LNCAP (cell line): ENCODE data around the gene CKS1B.

Experiments
- TF ChIP-seq, protein P1 (sequence below): fragments of 450-650 bp; IDR thresholded peaks from 2 replicates; pipeline ENCODE4 v1.5.1; 2017; ENCODE audit warnings: mild to moderate bottlenecking

Gene CKS1B

DNA sequence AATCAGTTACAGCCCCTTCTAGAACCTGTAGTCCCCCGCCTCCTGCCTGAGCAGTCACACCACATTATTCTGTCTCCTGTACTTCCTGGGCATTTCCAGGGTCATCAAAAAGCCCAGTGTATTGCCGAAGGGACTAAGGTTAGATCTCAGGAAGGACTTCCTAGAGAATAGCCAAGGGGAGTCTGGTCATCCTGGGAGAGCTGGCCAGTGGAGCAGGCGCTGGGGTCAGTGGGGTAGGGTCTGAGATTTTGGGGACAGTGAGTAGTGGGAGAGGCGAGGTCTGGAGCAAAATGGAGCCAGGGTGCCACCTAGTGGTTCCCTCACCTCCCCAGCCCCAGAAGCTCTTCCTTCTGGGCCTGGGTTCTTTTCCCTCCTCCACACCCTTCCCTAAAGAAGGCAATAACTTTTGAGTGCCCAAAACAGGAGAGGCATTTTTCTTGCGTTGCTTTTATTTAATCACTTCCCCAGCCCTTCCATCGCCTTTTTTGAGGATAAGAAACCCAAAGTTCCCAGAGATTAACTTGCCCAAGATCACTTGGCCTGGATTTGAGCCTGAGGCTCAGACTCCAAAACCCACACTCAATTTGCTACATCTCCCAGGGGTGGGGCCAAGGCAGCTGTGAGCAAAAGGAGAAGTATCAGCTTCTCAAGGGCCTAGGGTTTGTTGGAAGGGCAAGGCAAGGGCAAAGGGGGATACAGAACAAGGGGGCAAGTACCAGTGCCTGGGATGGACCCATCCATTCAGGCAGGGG lies 30.7 kb upstream of the CKS1B start:
- TF ChIP-seq, protein P1, sequence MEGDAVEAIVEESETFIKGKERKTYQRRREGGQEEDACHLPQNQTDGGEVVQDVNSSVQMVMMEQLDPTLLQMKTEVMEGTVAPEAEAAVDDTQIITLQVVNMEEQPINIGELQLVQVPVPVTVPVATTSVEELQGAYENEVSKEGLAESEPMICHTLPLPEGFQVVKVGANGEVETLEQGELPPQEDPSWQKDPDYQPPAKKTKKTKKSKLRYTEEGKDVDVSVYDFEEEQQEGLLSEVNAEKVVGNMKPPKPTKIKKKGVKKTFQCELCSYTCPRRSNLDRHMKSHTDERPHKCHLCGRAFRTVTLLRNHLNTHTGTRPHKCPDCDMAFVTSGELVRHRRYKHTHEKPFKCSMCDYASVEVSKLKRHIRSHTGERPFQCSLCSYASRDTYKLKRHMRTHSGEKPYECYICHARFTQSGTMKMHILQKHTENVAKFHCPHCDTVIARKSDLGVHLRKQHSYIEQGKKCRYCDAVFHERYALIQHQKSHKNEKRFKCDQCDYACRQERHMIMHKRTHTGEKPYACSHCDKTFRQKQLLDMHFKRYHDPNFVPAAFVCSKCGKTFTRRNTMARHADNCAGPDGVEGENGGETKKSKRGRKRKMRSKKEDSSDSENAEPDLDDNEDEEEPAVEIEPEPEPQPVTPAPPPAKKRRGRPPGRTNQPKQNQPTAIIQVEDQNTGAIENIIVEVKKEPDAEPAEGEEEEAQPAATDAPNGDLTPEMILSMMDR, result peak; percentile 95

DNA sequence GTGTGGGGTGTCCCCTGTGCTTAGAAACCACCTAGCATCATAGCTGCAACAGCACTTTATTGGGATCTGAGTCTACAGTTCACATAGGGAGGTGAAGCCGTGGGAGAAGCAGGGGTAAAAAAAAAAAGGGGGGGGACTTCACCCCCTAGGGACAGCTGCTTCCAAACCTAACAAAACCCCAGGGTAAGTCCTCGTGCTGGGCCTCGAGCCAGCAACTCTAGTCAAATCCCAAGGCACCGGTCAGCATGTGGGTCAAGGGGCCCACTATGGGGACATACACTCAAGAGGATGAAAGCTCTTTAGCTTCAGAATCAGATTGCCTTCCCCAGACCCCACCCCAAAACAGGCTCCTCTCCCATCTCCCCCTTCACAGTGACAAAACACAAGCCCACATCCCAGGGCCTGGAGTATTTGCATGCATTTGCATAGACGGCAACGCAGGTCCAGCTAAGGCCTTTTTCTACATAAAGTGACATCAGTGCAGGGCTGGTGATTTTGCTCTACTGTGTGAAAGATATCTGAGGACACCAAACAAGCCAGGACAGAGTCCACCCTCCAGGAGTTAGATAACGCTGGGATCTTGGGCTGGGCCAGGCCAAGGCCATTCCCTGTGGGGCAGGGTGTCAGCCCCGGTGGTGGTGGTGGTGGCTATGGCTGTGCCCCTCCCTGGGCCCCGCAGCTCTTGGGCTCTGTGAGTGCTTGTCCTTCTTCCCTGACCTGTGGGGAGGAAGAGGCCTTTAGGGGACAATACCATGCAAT lies 29.9 kb upstream of the CKS1B start:
- TF ChIP-seq, protein P1, result no peak

DNA sequence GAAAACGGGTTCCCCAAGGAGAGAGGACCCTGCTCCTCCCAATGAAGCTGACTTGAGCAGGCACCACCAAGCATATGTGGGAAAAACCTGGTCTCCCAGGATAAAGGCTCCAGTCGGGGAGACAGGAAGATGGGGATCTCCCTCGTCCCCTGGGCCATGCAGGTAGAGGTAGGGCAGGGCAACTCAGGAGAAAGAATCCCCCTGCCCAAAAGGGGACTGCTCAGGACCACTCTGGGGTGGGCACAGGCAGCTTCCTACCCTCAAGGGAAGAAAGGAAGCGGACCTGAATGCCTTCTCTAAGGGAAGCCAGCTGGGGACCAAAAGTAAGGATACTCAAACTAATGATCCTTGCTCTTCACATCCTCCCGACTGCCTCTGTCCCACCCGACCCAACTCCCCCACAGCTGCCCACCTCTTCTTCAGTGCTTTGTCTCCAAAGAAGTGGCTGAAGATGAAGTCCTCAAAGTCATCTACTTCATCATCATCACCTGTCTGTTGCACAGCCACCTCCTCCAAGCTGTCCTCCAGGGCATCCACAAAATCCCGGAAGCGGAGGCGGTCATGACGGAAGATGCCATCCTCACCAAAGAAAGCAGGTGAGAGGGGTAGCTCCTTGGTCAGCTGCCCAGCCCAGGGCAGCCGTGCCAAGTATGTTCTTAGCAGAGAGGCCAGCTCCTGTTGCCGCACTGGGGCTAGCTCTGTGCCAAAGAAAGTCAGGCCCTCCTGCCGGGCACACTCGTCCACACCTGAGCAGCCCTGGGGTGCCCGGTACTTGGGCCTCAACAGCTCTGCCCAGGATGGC lies 29.1 kb upstream of the CKS1B start:
- TF ChIP-seq, protein P1, result no peak

DNA sequence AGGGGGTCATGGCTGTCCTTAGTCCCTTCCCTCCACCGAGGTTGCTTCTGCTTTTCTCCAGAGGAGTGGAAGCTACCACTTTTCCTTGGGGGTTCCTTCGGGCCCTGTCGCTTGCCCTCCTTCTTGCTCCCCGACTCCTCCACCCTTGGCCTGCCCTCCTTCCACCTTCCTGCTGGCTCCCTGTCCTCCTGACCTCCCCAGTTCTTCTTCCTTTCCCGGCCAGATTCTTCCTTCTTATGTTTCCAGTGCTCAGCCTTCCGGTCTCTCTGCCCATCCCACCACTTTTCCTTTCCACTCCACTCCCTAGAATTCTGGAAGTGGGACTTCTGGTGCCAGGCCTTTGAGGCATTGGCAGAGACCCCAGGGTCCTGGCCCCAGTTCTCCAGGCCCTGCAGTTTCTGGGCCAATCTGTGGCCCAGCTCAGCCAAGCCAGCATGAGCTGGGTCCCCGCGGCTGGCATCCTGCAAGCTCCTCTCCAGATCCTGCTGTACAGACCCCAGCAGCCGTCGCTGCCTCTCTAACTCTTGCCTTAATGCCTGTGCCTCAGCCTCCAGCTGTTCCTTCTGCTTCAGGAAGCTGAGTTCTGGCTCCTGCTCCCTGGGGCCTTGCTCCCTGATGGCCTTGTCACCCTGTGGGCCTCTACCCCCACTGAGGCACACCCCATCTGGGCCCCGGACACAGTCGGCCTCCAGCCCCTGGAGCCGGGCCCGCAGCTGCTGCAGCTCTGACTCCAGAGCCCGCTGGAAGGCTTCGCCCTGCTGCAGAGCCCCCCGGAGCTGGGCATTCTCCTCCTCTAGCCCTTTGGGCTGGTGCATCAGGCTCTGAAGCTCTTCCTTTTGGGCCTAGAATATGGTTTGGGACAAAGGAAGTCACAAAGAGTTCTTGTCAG lies 28.3 kb upstream of the CKS1B start:
- TF ChIP-seq, protein P1, result no peak

DNA sequence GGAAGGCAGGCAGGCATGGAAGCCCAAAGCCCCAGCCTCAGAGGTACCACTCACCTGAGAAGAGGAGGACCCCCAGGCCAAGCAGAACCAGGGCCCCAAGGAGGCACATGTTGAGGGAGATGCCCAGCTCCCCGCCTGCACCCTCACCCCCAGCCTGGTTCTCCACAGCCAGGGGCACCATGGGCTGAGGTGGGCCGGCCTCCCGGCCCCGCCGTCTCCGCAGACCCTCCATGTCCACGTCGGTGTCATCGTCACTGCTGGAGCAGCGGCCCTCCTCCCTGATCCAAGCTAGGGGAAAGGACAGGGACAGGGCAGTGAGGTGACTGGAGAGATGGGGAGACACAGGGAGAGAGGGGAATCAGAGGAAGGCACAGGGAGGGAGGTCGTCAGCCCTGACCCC lies 26.4 kb upstream of the CKS1B start:
- TF ChIP-seq, protein P1, result no peak

DNA sequence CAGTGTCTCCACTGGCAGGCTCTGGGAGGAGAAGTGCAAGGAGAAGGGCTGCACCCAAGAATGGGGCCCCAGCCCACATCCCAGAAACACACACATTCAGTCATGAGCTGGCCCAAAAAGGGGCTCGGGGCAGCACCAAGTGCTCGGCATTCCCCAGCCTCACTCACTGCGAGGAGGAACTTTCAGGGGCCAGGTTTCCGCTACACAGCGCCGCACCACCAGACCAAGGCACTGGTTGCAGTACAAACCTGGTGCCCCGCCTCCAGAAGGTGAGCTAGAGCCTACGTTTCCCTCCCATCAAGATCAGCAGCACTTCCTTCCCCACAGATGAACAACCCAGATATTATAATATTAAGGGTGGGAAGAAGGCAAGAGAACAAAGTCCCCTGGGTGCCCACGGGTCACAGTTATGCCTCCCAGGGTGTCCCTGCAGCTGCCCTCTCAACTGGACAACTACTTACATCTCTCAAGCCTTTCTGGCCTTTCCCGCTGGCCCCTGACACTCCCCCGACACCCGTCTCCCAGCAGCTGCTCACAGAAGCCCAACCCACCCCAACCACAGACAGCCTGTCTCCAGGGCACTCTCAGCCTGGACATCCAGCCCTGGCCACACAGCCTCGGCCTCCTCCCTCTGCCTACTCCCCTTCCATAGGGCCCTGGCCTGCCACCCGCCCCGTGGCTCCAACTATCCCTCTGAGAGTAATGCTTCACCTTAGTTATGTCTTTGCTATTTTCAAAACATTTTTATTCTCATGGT lies 22.4 kb upstream of the CKS1B start:
- TF ChIP-seq, protein P1, result no peak
